AG08396 (cell line): Measurements from ENCODE around the gene FIGNL2.

Experiments used
- DNase-seq: peaks from one replicate; pipeline ENCODE4 v3.0.0; 2012; ENCODE audit warnings: low spot score, mixed read lengths

FIGNL2 gene

DNA sequence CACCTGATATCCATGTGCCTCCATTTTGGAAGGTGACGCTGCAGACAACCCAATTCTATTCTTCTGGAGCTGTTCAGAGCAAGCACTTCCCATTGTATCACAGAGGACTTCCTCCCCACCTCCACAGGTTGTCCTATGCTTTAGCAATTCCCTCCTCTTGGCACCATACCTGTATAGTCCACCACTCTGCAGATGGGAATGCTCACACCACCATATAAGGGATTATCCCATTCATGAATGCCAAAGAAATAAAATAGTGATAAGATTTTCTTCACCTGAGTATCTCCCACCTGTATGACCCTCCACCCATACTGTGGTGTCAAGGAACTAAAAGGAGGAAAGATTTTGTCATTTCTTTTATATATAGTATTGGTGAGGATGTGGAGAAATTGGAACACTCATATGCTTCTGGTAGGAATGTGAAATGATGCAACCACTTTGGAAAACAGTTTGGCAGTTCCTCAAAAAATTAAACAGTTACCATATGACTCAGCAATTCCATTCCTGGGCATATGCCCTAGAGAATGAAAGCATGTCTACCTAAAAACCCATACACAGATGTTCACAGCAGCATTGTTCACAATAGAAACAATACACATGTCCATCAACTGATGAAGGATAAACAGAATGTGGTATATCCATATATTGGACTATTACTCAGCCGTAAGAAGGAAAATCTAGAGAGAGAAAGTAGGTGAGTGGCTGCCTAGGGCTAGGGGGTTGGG, 75.2 kb downstream of the FIGNL2 start:
- peak; percentile 35 for DNase-seq

DNA sequence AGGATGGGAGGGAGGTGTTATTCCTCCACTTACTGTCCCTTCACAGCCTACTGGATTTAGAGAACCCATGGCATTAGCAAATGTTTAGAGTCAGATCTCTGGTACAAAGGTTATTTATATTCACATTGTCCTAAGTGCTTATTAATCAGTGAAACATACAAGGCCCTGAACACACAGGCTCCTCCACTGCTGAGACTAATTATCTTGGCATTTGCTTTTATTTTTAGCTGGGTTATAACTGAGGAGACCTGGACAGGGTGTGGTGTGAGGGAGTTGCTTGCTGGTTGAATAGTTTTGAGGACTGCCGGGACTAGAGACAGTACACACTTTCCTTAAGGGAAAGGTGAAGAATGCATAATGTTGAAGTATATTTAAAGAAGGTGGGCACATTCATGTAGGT, 77.5 kb downstream of the FIGNL2 start:
- DNase-seq, result no peak
